Endodermal cell (in vitro differentiated cells): ENCODE data around the gene GPR75. TPM values are rescaled to one million over a fixed set of nuclear protein-coding genes. Genes with fewer than 3 reads are reported as not detected.

Experiments used
- DNase-seq: peaks from one replicate; pipeline ENCODE4 v3.0.0-alpha.2; 2017
- H3K27ac ChIP-seq: 2 replicates; pipeline ENCODE4 v1.5.1; 2013; ENCODE audit warnings: mild to moderate bottlenecking, low read depth, low read length, moderate library complexity
- H3K27me3 ChIP-seq: 2 replicates; pipeline ENCODE4 v1.6.1; 2013; ENCODE audit warnings: mild to moderate bottlenecking, low read length, moderate library complexity; ENCODE audit not compliant: insufficient read depth, control insufficient read depth, poor library complexity, severe bottlenecking
- H3K36me3 ChIP-seq: 2 replicates; pipeline ENCODE4 v1.7.0; 2013; ENCODE audit warnings: mild to moderate bottlenecking, low read length, moderate library complexity; ENCODE audit not compliant: control insufficient read depth, insufficient read depth
- H3K4me1 ChIP-seq: one replicate; pipeline ENCODE4 v1.7.0; 2013; ENCODE audit warnings: low read length; ENCODE audit not compliant: control insufficient read depth, insufficient read depth
- H3K4me3 ChIP-seq: 2 replicates; pipeline ENCODE4 v1.5.1; 2013; ENCODE audit warnings: mild to moderate bottlenecking, low read length, moderate library complexity
- H3K9ac ChIP-seq: 2 replicates; pipeline ENCODE4 v1.6.1; 2013; ENCODE audit warnings: mild to moderate bottlenecking, low read length, moderate library complexity; ENCODE audit not compliant: poor library complexity, severe bottlenecking; ENCODE audit errors: extremely low read depth
- H3K9me3 ChIP-seq: 2 replicates; pipeline ENCODE4 v1.6.1; 2013; ENCODE audit warnings: mild to moderate bottlenecking, low read length, moderate library complexity; ENCODE audit not compliant: control insufficient read depth
- H3K27ac Mint-ChIP-seq: 2 replicates; pipeline ENCODE4 v1.8.0; 2020; ENCODE audit warnings: mixed read lengths
- H3K27me3 Mint-ChIP-seq: 2 replicates; pipeline ENCODE4 v1.8.0; 2021; ENCODE audit warnings: mild to moderate bottlenecking, mixed read lengths; ENCODE audit not compliant: insufficient read depth
- H3K36me3 Mint-ChIP-seq: 2 replicates; pipeline ENCODE4 v1.8.0; 2020; ENCODE audit warnings: low read depth, mixed read lengths
- H3K4me1 Mint-ChIP-seq: 2 replicates; pipeline ENCODE4 v1.8.0; 2020; ENCODE audit warnings: mixed read lengths
- H3K4me3 Mint-ChIP-seq: 2 replicates; pipeline ENCODE4 v1.8.0; 2020; ENCODE audit warnings: mild to moderate bottlenecking, moderate library complexity, mixed read lengths
- H3K9me3 Mint-ChIP-seq: 2 replicates; pipeline ENCODE4 v1.8.0; 2020; ENCODE audit warnings: mild to moderate bottlenecking, mixed read lengths
- WGBS, 2 experiments: methylation state at CpG; one replicate each; pipeline versions ENCODE4 v1.1.5 to v1.1.7; 2013; ENCODE audit warnings: missing lambda C conversion rate in 2 of 2, mixed read lengths in 1 of 2; ENCODE audit not compliant: insufficient coverage in 1 of 2, insufficient read length in 1 of 2; 5-methylcytosine and 5-hydroxymethylcytosine counted together
- total RNA-seq, 2 donors: library from RNA; stranded (reverse); fragmentation: NEBNext Ultra II Directional in 1 of 2; extraction: Animal tissue kit (Norgen Biotek cat#: 25700) in 1 of 2; gene quantifications; 2 replicates in 1 of 2; 3 replicates in 1 of 2; pipeline ENCODE4 v1.2.1, GENCODE V29; 2021
- TF ChIP-seq, protein P1 (sequence below): fragments of 200-600 bp; sonication (generic); conservative IDR thresholded peaks from 2 replicates; pipeline ENCODE4 v1.5.0; 2021; ENCODE audit warnings: antibody characterized with exemption, mild to moderate bottlenecking

Gene GPR75
- total RNA-seq, 2 donors from 2014 or later: 3.6 to 6.7 TPM

DNA sequence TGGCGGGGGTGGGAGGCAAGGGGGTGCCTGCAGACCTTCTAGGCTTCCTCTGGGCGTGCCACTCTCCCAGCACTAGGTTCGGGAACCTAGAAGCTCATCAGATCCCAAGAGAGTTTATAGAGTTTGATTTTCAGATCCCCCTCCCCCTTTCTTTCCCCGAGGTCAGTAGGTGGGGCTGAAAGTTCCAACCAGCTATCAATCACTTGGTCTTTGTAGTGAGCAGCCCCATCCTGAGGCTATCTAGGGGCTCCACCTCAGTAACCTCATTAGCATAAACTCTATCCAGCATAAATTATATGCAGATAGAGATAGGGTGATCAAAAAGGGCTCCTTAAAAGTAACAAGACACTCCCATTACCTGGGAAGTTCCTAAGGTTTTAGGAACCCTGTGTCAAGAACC is 40.1 kb downstream of the GPR75 start:
- Histone ChIP-seq H3K4me3 (no peak overlapping the region), H3K27ac (no peak overlapping the region), H3K9me3 (no peaks in the 10 kb centered on the region), H3K9ac (no peak overlapping the region), H3K27me3 (no peaks in the 10 kb centered on the region), H3K36me3 (peaks cover 36% of the 10 kb centered on the region), H3K4me1 (no peaks in the 10 kb centered on the region)
- TF ChIP-seq, protein P1, sequence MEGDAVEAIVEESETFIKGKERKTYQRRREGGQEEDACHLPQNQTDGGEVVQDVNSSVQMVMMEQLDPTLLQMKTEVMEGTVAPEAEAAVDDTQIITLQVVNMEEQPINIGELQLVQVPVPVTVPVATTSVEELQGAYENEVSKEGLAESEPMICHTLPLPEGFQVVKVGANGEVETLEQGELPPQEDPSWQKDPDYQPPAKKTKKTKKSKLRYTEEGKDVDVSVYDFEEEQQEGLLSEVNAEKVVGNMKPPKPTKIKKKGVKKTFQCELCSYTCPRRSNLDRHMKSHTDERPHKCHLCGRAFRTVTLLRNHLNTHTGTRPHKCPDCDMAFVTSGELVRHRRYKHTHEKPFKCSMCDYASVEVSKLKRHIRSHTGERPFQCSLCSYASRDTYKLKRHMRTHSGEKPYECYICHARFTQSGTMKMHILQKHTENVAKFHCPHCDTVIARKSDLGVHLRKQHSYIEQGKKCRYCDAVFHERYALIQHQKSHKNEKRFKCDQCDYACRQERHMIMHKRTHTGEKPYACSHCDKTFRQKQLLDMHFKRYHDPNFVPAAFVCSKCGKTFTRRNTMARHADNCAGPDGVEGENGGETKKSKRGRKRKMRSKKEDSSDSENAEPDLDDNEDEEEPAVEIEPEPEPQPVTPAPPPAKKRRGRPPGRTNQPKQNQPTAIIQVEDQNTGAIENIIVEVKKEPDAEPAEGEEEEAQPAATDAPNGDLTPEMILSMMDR: no peak
- 86 to 100% methylated on average over 2 to 4 of the region's 4 CpGs for WGBS, 2 experiments
- H3K27ac Mint-ChIP-seq: no peak overlapping the region
- no peak overlapping the region for H3K4me3 Mint-ChIP-seq
- H3K4me1 Mint-ChIP-seq: no peaks in the 10 kb centered on the region
- no peak for DNase-seq
- peaks cover 20% of the 10 kb centered on the region for H3K36me3 Mint-ChIP-seq
- H3K9me3 Mint-ChIP-seq: no peaks in the 10 kb centered on the region
- no peaks in the 10 kb centered on the region for H3K27me3 Mint-ChIP-seq

GRCh38 chr2:53818854-53819435 is 40.8 kb downstream of the GPR75 start:
- Mint-ChIP-seq H3K36me3 (peaks cover 23% of the 10 kb centered on the region), H3K27ac (no peak overlapping the region), H3K27me3 (no peaks in the 10 kb centered on the region), H3K4me1 (no peaks in the 10 kb centered on the region), H3K9me3 (no peaks in the 10 kb centered on the region), H3K4me3 (no peak overlapping the region)
- WGBS, 2 experiments: 89 to 97% methylated on average over 3 of the region's 3 CpGs
- Histone ChIP-seq H3K4me1 (no peaks in the 10 kb centered on the region), H3K9ac (no peak overlapping the region), H3K27ac (no peak overlapping the region), H3K27me3 (no peaks in the 10 kb centered on the region), H3K9me3 (no peaks in the 10 kb centered on the region), H3K4me3 (no peak overlapping the region), H3K36me3 (peaks cover 37% of the 10 kb centered on the region)
- TF ChIP-seq, protein P1: no peak
- DNase-seq: no peak

DNA sequence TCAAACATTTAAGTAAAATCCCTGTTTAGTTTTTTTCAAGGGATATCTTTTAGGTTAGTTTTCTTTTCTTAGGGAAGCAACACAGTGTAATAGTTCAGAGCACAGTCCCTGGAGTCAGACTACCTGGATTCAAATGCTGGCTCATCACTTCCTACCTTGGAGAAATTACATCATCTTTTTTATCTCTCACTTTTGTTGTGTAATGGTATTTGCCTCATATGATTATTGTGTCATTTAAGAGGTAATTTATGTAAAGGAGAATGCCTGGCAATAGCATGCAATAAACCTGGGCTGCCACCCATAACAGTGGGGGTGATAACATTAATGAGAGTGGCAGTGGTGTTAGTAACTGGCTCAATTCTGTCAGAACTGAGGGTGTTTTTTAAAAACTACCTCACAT is 46.6 kb downstream of the GPR75 start:
- TF ChIP-seq, protein P1: no peak
- peaks cover 58% of the 10 kb centered on the region for H3K36me3 Mint-ChIP-seq
- no peaks in the 10 kb centered on the region for H3K27me3 Mint-ChIP-seq

More for the DNA sequence above, 46.6 kb downstream of the GPR75 start:
- no peaks in the 10 kb centered on the region for H3K4me1 ChIP-seq
- Mint-ChIP-seq H3K9me3 (no peaks in the 10 kb centered on the region), H3K4me1 (no peaks in the 10 kb centered on the region), H3K27ac (no peak overlapping the region), H3K4me3 (no peak overlapping the region)
- no peak overlapping the region for H3K9ac ChIP-seq
- H3K4me3 ChIP-seq: no peak overlapping the region
- DNase-seq: no peak
- no peaks in the 10 kb centered on the region for H3K27me3 ChIP-seq
- no peak overlapping the region for H3K27ac ChIP-seq
- no peaks in the 10 kb centered on the region for H3K9me3 ChIP-seq
- H3K36me3 ChIP-seq: peaks cover 80% of the 10 kb centered on the region
